ENCODE measurements around the gene KLK12.

GRCh38 chr19:51060336-51060735, 25.5 kb upstream of the KLK12 start:
- TF ChIP-seq PATZ1 (CRISPR knock-in tag; IDR thresholded peaks at IDR 0.05; ENCODE audit: borderline replicate concordance), result no peak
- TF ChIP-seq CSDC2 (CRISPR knock-in tag; IDR thresholded peaks at IDR 0.05), result no peak
- no peak for TF ChIP-seq GLIS3 (CRISPR knock-in tag; IDR thresholded peaks at IDR 0.05)
- TF ChIP-seq TCF4 (CRISPR knock-in tag; IDR thresholded peaks at IDR 0.05; ENCODE audit: borderline replicate concordance), result no peak
- TF ChIP-seq CREB5 (CRISPR knock-in tag; IDR thresholded peaks at IDR 0.05; ENCODE audit: low read depth), result no peak
